GM18858 (cell line): ENCODE measurements around the gene AKNA.

ENCODE experiments used
- ATAC-seq: cut with Tn5 transposase; IDR thresholded peaks from one replicate; pipeline ENCODE4 v1.9.1; 2021; ENCODE audit not compliant: unreplicated experiment

Gene AKNA

DNA sequence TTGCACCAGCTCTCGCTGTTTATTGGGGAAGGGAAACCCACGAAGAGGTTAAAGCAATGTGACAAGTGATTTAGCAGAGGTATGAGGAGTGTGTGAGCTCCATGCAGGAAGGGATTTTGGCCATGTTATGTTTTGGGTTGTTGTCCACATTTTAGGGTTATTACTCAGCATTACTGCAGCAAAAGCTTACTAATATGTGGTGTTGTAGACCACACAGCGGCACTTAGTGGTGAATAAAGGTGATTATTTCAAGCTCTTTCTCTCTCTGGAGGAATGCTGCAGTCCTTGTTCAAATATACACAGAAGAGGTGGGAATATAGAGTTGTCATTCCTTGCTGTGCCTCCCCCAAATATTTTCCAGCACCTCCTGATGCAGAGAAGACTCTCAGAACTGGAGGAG, 29.7 kb upstream of the AKNA start:
- no peak for ATAC-seq

DNA sequence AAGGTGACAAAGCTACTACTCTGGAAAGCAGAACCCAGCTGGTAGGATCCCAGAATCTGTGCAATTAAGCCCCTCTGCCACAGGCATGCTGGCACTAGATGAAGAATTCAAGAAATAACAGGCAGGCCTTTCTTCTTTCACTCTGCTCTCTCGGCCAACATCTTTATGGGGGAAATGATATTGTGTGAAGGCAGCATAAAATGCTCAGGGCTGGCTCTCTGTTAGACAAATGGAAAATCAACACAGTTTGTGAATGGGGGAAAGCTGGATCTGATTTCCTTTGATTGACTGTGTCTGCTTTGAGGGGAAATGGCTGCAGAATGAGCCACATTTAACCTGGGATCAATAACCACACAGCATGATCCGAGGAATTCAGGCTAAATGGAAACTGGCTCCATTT, 29.1 kb upstream of the AKNA start:
- no peak for ATAC-seq

GRCh38 chr9:114416290-114416689, 28.5 kb upstream of the AKNA start:
- no peak for ATAC-seq

GRCh38 chr9:114414346-114414745, 26.6 kb upstream of the AKNA start:
- ATAC-seq: no peak

DNA sequence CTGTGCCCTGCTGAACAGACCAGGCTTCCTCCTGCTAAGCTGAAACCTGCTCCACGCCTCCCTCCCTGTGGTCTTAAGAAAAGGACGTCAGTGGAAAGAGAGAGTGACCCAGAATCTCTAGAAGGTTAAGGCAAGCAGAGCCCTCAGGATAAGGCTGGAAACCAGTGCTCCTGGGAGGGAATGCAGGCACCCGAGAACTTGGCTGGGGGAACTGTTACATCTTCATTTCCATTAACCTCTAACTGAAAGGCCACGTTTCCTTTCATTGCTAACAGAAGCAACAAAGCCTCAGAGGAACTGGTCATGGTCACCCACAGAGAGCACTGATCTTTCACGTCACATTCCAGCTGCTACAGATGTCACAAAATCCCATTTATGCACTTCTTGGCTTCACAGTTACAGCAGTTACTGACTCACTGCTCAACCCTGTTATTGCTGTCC, 26.1 kb upstream of the AKNA start:
- ATAC-seq: no peak

DNA sequence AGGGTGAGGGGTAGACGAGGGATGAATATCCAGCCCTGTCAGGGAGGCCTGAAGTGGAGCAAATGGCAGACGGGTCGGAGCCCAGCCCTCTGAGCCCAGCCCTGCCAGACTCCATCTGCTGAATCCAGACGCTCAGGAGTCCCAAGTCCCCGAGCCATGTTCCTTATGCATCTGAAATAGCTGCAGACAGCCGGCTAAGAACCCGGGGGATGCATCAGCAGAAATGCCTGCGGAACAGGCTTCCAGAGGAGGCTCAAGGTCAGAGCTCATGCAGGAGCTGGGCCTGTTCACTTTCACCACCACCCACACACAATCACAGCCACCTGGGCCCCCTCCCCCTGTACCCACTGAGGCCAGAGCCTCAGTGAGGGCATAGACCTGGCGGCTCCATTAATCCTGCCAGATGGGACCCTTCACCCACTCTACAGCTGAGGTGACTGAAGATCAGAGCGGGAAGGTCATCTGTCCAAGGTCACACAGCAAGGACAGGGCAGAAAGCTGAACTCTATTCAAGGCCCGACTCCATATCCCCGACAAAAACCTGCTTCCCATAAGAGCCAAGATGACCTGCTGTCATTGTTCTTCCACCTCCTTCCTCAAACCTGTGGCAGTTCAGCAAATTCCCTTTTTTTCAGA, 24.4 kb upstream of the AKNA start:
- ATAC-seq: no peak

GRCh38 chr9:114411452-114411851, 23.7 kb upstream of the AKNA start:
- ATAC-seq: no peak

DNA sequence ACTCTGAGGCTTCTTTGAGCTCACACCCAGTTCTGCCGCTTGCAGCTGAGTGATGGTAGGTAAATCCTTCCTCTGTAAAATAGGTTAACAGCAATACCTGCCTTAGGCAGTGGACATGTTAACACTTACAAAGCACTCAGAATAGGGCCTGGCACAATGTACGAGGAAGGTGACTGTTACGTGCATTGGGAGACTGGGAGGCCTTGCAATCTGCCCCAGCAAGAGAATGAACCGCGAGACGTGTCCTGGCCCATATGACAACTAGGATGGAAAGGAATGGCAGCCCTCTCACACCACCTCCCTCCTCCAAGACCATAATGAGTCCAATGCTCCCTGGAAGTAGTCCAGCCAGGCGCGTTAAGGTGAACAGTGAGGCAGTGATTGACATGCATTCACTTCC, 23.1 kb upstream of the AKNA start:
- ATAC-seq: no peak

DNA sequence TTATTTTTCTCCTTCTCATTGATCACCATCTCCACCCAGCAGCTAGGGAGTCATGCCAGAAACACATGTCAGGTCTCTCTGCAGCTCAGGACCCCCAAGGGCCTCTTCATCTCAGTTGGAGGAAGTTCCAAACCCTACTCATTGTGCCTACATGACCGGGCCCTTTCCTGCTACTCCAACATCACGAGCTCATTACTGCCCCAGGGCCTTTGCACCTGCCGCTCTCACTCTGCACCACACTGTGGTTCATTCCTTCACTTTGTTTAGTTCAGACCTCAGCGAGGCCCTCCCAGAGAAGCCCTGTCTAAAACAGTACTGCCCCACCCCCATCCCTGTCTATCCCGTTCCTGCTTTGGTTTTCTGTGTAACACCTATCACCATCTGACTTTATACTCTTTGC, 22.1 kb upstream of the AKNA start:
- ATAC-seq: no peak

- ATAC-seq: no peak
Observed at GRCh38 chr9:114409103-114409780, 21.5 kb upstream of the AKNA start.

DNA sequence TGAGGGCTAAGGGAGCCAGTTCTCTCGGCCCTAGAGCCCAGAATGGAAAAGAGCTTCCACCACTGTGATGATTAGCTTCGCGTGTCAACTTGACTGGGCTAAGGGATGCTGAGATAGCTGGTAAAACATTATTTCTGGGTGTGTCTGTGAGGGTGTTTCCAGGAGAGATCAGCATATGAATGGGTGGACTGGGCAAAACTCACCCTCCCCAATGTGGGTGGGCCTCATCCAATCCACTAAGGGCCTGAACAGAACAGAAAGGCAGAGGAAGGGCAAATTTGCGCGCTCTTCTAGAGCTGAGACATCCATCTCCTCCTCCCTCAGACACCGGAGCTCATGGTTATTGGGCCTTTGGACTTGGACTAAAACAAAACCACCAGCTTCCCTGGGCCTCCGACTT, 20.9 kb upstream of the AKNA start:
- no peak for ATAC-seq

DNA sequence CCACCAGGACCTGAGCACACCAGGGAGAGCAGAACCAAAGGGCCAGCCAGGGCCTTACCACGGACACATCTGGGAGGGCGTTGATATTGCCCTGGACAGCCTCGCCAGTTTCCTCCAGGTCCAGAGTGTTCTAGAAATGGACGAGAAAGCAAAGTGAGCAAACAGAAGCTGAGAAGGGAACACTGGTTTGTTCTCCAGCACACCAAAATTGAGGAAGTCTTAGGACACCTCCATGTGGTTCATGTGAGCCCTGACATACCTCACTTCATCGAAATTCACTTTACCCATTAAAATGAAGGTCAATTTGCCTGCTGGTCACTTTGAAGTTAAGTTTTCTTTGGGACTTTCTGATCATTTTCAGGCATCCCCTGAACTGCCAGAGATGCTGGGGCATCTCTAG, 20.1 kb upstream of the AKNA start:
- no peak for ATAC-seq

GRCh38 chr9:114406441-114406840, 18.7 kb upstream of the AKNA start:
- ATAC-seq: no peak

GRCh38 chr9:114405294-114406034, 17.7 kb upstream of the AKNA start:
- peak; percentile 85 for ATAC-seq

DNA sequence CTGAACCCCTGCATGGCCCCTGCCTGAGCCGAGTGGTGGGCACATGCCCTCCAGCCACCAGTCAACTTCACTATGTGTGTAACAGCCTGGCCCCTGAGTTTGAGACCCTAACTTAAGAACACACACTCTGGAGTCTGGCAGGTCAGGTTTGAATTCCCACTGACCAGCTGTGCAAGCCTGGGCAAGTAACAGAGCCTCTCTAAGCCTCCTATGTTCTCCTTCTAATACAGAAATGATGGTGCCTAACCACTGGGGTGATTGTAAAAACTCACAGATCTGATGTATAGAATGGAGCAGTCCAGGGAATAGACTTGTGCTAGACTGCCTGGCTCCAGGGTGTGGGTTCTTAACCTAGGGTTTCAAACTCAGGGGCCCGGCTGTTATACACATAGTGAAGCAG, 16.7 kb upstream of the AKNA start:
- ATAC-seq: no peak

GRCh38 chr9:114403153-114403756, 15.5 kb upstream of the AKNA start:
- ATAC-seq: no peak

- no peak for ATAC-seq
Observed at GRCh38 chr9:114401344-114401743, 13.6 kb upstream of the AKNA start.

- no peak for ATAC-seq
Observed at GRCh38 chr9:114400772-114401171, 13.0 kb upstream of the AKNA start.

GRCh38 chr9:114400219-114400618, 12.4 kb upstream of the AKNA start:
- ATAC-seq: no peak

DNA sequence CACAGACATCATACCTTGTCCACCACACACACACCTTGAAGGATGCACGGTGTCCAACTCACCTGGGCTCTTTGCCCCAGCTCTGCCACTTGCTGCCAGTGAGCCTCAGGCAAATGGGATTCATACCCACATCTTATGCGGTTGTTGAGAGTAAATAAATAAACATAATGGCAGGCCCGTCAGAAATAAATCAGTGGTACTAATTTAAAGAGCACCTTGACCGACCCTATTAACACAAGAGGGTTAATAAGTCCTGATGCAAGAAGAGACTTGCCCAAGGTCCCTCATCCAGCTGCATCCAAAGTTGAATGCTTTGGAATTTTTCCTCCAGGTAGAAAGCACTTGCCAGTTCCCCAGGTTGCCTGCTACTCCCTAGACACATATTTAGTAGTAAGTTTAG, 11.6 kb upstream of the AKNA start:
- no peak for ATAC-seq

GRCh38 chr9:114397848-114398605, 10.2 kb upstream of the AKNA start:
- peak; percentile 77 for ATAC-seq
